NCI-H2081 treated with DMSO at 0.1 percent for 48 hours (cell line): ENCODE data around the gene SGK1.
"Not testable (repeated sequence)": the region's sequence is repeated elsewhere in the genome, so short reads cannot be mapped to it uniquely, and the experiment has no call there.

Experiments
- DNase-seq: peaks from one replicate; lab custom pipeline; 2025; lab: John Stamatoyannopoulos, UW

SGK1 gene

DNA sequence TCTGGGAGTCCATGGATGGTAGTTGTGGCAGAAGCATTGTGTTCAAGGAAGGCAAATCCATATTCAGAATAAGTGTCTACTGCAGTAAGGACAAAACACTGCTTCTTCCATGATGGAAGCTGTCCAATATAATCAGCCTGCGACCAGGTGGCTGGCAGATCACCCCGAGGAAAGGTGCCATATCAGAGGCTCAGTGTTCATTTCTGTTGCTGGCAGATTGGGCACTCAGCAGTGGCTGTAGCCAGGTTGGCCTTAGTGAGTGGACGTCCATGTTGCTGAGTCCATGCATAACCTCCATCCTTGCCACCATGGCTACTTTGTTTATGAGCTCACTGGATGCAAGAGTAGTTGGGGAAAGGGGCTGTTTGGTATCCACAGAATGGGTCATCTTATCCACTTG lies 130.2 kb downstream of the SGK1 start:
- no peak for DNase-seq

DNA sequence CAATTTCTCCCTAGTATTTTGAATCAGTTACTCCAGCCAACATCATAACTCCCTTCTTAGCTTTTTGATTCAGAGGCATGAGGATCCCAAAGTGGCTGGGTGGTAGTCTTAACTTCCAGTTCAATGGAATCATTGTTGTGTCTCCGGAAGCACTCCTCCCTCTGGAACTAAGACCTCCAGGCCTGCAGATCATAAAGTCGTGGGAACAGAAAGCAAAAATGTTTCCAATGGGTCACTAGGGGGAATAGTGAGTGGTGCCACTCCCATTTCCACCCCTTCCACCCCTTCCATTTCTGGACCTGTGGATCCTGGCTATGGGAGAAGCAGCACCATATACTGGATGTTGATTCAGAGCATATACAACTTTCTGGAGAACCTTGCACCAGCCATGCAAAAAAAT lies 130.8 kb downstream of the SGK1 start:
- DNase-seq = no peak

DNA sequence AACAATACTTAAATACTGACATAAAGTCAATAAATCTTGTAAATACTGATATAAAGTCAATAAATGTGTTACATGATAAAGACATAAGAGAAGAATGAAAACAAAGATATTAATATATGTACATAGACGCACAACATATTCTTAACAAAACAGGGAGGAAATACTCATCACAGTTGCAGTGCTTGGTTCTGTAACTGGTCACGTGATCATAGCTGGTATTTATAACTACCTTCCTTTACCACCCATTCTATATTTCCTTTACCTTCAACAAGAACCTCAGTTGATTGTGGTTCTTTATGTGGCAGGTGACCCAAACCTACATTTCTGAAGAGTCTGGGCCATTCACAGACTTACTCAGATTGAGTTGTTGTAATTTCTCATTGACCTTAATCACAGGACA lies 131.6 kb downstream of the SGK1 start:
- DNase-seq = no peak

DNA sequence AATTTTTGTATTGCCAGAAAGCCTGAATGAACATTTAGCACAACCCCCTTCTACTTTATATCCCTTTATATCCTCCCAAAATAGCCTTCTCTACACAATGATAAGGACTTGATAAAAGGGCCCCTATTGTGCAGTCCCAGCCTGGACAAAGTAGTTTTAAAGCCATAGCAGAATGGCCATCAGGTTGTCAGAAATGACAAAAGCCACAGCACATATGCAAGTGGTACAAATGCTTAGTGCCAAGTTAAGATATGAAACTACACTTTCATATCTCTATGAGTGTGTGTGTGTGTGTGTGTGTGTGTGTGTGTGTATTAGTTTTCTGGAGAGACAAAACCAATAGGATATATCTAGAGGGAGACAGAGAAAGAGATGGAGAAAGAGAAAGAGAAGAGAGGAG lies 132.6 kb downstream of the SGK1 start:
- DNase-seq = no peak

DNA sequence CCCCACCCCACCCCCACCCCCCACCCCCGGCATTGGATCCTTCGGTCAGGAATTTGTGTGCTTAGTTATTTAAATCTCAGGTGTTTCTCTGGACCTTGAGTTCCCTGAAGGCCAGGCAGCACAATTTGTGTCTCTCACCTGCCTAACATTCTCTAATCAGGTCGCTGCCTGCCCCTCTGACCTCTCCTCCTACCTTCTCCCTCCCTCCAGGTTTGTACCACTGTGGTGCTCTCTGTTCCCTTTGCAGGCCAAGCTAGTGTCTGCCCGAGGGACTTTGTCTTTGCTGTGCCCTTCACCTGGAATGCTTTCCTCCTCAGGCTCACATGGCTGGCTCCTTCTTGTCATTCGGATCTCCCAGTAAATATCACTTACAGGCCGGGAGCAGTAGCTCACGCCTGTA lies 134.1 kb downstream of the SGK1 start:
- no peak for DNase-seq

DNA sequence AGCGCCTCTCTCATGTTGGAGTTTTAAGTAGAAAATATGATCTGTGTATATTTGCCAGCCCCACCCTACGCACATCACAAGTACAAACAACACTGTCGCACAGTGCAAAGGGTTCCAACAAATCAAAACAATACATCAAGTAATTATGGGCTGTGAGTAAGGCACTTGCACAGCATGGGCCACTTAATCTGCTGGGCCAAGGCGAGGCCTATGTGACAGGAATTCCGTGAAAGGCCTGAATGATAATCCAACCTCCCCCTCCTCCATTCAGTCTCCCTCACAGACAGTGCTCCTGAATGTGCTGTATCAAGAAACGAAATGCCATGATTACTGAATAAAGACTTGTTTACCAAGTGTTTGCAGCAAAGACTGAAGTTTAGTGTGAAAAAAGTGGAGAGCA lies 135.4 kb downstream of the SGK1 start:
- no peak for DNase-seq

DNA sequence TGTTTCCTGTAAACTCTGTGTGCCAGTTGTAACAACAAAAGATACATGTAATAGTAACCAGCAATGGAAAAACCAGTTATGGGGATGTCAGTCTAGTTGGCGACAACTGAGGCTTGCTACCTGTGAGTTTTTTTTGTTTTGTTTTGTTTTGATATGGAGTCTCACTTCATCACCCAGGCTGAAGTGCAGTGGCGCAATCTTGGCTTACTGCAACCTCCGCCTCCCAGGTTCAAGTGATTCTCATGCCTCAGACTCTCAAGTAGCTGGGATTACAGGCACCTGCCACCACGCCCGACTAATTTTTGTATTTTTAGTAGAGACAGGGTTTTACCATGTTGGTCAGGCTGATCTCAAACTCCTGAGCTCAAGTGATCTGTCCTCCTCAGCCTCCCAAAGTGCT lies 136.2 kb downstream of the SGK1 start:
- not testable (repeated sequence) for DNase-seq

DNA sequence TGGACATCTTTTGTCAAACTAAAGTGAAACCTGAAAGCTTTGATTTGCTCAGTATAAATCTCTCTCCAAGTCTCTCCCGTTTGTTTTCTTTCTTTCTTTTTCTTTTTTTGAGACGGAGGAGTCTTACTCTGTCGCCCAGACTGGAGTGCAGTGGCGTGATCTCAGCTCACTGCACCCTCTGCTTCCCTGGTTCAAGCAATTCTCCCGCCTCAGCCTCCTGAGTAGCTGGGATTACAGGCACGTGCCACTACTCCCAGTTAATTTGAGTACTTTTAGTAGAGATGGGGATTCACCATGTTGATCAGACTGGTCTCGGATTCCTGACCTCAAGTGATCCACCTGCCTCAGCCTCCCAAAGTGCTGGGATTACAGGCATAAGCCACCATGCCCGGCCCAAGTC lies 136.7 kb downstream of the SGK1 start:
- not testable (repeated sequence) for DNase-seq

DNA sequence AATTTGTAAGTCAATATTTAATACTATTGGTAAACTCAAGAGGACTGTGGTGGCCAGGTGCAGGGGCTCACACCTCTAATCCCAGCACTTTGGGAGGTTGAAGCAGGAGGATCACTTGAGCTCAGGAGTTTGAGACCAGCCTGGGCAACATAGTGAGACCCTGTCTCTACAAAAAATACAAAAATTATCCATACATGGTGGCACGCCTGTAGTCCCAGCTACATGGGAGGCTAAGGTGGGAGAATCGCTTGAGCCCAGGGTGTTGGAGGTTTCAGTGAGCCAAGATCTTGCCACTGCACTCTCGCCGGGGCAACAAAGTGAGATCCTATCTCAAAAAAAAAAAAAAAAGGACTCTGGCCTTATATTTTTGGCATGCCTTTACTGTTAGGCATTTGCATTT lies 137.4 kb downstream of the SGK1 start:
- not testable (repeated sequence) for DNase-seq

DNA sequence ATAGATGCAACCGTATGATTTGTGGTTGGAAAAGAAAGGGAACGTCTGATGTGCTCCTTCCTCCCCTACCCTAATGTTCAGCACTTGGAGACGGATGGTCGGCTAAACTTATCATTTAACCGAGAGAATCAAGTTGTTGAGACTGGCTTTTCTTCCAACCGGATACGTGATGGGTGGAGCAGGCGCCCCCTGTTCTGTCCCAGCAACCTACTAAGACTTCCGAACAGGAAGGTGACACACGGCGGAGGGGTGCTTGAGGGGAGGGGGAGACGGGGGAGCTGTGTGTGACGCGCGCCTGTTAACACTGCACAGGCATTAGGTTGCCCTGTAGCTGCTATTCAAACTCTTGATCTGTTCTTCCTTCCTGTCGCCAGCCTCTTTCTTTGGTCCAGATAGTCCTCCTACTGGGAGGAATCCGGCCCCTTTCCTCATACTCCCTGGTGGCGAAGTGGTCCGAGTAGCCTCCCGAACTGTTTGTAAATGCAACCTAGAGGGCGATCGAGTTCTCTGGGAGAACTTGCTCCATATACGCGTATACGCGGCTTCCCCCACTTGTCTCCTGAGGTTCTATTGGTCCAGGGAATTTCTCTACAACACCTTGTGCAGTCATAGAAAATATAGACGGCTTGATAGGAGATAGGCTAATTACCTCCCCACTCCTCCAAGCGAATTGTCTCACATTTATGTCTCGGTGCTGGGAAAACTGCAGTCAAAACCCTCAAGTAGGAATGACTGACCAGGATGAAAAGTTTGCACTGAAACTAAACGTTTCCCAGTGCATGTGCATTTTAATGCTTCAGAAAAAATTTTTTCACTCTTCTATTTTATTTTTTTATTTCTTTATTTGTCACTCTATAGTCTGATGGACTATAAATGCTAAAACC lies 139.5 kb downstream of the SGK1 start:
- peak; percentile 10 for DNase-seq

DNA sequence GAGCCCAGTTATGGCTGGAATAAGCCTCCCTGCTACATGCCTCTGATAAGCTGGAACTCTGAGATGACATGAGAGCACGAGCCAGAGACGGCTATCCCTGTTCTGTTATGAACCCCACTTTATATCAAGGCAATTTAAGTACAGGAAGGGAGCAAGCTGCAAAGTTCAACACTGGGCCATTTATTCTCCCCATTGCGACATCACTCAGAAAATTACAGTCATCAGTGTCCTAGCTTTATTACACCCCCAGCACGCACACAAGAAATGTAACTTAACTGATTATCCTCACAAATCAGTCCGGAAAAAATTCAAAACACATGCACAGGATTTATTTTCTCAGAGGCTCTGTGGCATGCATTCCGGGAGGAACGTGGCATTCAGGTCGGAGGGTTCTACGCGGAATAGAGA lies 140.2 kb downstream of the SGK1 start:
- DNase-seq = no peak

DNA sequence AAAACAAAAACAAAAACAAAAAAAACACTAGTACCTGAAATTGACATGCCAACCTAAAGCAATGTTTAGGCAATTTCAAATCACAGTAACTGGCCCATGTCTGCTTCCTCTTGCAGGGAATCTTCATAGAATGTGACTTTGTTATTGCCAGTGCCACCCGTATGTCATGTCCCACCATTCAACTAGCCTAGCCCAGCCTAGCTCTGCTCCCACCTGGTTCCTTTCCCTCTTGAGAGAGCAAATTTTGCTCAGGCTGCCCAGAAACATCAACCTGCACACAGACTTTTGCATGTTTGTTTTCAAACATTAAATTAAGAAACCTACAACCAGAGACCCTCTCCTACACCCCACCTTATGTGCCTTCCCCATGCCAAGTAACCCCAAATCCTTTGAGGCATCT lies 140.7 kb downstream of the SGK1 start:
- no peak for DNase-seq

DNA sequence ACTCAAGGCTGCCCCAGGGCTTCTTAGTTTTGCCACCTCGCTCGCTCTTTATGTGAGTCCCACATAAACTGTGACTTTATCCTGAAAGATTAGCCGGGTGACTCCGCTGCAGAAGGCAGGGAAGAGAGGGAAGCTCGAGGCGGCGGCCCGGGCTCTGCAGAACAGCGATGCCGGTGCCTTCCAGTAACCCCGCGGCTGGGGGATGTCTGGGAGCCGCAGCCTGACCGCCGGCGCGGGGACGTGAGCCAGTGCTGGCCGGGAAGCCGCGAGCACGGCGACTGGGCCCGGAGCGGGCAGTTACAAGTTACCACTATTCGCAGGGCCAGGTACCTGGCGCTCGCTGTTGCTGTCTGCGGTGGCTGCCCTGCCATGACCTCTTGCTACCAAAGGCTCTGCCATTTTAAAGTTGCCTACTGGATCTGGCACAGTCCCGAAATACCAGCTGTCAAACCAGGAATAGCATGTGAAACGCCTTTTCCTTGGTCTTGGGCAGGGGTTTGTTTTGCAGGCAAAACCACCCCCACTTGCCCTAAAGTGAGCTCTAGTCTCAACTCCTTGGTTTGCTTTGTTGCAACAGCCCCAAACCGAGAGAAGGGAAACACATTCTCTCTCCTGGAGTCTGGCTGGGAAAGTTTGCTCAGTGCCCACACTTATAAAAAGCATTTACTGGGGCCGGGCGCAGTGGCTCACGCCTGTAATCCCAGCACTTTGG lies 141.5 kb downstream of the SGK1 start:
- DNase-seq = no peak

DNA sequence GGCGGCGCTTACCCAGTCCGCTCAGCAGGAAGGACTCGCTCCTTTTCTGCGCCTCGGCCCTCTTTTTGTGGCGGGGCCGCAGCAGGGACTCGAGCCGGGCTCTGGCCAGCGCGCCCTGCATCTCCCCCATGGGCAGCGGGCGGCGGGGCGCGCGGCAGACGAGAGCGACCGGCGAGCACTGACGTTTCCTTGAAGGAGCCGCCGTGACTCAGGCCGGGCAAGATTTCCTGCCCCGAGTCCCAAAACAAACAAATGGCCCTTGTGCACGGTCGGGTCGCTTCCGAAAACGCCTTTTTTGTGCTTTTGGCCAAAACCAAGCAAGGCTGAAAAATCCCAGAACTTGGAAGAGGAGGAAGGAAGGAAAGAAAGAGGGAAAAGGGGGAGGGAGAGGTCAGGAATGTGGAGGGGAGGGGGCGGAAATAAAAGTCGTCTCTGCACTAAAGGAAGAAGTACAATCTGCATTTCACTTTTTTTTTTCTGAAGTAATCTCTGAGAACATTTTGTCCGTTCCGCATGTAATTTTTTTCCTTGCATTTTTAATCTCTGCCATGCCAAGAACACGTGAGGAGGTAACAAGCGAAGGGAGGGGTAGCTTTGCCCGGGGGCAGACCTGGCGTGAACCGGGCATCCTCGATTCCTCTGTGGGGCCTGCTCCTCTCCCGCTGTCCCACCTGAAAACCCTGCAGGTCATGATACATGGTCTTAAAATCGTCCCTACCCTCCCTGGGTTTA lies 142.2 kb downstream of the SGK1 start:
- no peak for DNase-seq

DNA sequence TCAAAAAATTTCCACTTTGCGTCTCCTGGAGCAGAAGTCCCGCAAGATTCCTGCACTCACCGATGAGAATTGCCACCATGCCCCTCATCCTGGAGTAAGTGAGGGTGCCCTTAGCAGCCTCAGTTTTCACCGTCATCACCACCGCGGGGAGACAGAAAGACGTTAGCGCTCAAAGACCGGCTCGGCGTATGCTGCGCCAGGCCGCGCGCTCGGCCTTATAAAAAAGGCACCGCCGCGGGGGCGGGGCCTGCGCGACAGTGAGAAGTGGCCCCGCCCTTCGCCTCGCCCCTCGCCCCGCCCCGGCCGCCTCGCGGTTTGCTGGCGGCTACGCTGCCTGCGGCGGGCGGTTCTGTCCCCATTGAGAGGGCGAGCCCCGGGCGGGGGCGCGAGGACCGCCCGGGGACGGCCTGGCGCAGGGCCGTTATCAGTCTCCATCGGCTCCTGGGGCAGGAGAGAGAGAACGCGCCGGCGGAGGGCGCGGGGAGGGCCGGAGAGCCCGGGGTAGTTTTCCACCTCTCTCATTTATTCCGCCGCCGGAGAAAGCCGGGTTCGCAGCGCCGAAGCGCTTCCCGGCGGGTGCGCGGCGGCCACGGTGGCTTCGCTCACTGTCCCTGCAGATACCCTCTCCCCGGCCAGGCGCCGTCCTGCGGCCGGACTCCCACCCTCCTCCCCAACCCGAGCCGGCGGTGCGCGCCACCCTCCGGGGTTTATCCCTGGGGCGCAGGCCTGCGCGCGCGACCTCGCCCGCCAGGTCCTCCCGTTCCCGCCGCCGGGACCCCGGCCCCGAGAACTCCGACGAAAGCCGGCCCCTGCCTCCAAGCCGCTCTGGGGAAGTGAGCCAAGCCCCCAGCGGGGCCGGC lies 143.0 kb downstream of the SGK1 start:
- peak; percentile 26 for DNase-seq

DNA sequence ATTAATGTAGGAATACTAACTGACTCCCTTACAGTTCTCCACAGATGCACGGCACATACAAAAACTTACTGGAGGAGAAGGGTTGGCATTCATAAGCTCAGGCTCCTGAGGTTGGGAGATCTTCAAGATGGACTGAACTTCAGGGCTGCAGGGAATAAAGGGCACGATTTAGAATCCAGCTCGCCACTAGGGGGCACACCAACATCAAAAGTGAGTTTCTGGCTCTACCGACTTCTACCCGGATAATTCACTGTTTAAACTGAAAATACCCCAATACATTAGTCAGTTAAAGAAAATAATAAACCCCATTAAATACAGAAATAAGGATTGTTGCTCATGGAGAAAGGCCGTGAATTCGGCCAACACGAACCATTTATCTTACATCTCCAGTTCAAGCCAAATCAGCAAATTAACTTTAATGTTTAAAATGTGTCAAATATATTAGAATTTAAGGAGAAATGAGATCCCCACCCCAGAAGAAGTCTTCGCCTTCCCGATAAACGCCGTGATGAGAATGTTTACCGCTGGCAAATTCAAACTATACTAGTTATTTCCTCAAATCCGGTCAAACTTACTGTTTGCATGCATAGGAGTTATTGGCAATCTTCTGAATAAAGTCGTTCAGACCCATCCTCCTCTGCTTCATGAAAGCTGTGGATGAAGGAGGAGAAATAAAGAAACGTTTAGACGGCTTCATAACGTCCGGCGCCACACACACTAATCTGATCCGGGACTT lies 143.8 kb downstream of the SGK1 start:
- DNase-seq = peak; percentile 29

DNA sequence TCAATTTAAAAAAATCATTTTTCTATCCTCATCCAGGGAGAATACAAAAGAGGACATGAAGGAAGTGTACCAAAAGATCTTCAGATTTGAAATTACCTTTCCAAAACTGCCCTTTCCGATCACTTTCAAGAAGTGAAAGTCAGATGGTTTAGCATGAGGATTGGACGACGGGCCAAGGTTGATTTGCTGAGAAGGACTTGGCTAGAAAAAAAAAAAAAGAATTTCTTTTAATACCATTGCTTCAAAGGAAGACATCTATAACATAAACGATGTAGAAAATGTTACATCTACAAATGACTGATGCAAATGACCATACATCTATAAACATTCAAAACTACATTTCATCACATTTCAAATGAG lies 144.6 kb downstream of the SGK1 start:
- no peak for DNase-seq

DNA sequence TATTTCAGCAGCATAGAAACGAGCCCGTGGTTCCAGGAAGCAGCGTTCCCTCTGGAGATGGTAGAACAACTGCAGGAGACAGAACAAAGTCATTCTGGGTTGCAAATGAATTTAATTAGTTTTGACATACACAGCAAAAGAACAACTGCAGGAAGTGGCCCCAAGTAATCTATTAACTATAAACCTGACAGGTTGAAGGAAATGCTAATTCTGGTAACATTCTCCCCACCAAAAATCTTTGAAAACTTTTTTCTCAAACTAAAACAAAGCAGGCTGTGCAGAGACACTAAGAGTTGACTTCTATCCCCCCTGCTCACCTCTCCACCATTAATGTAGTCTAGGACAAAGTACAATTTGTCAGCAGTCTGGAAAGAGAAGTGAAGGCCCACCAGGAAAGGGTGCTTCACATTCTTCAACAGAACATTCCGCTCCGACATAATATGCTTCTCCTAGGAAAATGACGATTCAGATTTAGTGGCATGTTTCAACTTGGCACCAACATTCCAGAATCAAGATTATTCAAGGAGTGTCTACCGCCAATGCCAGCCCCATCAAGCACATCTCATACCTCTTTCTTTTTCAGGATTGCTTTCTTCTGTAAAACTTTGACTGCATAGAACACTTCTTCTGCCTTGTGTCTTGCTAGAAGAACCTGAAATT lies 145.1 kb downstream of the SGK1 start:
- no peak for DNase-seq

DNA sequence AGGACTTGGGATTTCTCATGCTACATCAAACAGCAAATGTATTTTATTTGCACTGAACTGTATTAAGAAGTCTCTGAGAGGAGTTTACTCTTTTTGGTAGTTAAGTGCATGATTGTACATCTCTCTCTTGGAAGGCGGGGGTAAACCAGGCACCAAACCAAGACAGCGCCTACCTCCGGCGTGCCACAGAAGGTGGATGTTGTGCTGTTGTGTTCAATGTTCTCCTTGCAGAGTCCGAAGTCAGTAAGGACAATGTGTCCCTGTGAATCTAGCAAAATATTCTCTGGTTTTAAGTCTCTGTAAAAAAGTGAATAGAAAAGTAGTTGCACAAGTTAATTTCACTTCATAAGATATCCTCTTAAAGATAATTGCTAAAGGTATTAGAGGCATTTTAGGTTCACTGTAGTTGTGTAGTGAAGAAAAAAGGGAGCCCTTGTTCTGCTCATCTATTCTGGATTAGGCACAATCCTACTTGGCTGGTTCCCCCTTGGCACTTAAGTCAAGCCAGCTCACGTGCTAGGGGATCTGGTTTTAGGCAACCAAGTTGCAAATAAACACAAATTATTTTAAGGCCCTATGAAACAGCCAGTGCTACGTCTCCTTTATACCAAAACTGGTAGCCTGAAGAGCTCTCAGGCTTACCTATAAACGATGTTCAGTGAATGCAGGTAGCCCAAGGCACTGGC lies 145.7 kb downstream of the SGK1 start:
- DNase-seq = no peak

DNA sequence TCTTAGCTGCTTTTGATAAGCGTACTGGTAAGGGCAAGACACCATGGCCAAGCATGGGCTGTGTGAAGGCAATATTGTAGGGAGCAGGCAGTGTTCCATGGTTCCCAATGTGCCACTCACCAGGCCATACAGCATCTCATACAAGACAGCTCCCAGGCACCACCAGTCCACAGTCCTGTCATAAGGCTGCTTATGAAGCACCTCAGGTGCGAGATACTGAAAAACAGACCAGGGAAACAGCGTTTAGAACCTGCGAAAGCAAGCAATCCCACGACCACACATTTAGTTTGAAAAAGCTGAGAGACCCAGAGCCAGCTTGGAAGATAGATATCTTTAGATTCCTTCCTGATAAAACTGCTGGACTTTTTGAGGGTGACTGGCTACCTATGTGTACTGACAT lies 146.4 kb downstream of the SGK1 start:
- no peak for DNase-seq
